ENCODE measurements around the gene MORN1.

- TF ChIP-seq POLR2AphosphoS5 (IDR thresholded peaks at IDR 0.05; ENCODE audit: low read depth) (no peak), EZH2phosphoT487 (IDR thresholded peaks at IDR 0.05; ENCODE audit: unreplicated experiment) (no peak), ZNF331 (CRISPR knock-in tag; IDR thresholded peaks at IDR 0.05; ENCODE audit: low read depth) (no peak), EZH2 (IDR thresholded peaks at IDR 0.05; ENCODE audit: low read depth, unreplicated experiment) (no peak), CTCF (conservative IDR thresholded peaks at IDR 0.05; ENCODE audit: low read depth in 2 of 2) (no peak)
- TF ChIP-seq, protein P1, sequence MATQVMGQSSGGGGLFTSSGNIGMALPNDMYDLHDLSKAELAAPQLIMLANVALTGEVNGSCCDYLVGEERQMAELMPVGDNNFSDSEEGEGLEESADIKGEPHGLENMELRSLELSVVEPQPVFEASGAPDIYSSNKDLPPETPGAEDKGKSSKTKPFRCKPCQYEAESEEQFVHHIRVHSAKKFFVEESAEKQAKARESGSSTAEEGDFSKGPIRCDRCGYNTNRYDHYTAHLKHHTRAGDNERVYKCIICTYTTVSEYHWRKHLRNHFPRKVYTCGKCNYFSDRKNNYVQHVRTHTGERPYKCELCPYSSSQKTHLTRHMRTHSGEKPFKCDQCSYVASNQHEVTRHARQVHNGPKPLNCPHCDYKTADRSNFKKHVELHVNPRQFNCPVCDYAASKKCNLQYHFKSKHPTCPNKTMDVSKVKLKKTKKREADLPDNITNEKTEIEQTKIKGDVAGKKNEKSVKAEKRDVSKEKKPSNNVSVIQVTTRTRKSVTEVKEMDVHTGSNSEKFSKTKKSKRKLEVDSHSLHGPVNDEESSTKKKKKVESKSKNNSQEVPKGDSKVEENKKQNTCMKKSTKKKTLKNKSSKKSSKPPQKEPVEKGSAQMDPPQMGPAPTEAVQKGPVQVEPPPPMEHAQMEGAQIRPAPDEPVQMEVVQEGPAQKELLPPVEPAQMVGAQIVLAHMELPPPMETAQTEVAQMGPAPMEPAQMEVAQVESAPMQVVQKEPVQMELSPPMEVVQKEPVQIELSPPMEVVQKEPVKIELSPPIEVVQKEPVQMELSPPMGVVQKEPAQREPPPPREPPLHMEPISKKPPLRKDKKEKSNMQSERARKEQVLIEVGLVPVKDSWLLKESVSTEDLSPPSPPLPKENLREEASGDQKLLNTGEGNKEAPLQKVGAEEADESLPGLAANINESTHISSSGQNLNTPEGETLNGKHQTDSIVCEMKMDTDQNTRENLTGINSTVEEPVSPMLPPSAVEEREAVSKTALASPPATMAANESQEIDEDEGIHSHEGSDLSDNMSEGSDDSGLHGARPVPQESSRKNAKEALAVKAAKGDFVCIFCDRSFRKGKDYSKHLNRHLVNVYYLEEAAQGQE (IDR thresholded peaks at IDR 0.05; ENCODE audit: unreplicated experiment), result no peak
These were observed 49.5 kb downstream of the MORN1 start for GRCh38 chr1:2341706-2342383.

Data from GM23338 (cell line).